Tibial nerve (tissue), 4 donors: ENCODE data around the gene TMPRSS11E. TPM values are rescaled to one million over a fixed set of nuclear protein-coding genes. Genes with fewer than 3 reads are reported as not detected.
"Not testable (repeated sequence)": the region's sequence is repeated elsewhere in the genome, so short reads cannot be mapped to it uniquely, and the experiment has no call there.

Experiments used
- DNase-seq, 2 donors: peaks; one replicate each; pipeline ENCODE4 v3.0.0-alpha.2; 2019; ENCODE audit warnings: low spot score in 2 of 2
- H3K27ac ChIP-seq, 4 donors: fragments of 200-600 bp; sonication (generic) in 3 of 4; one replicate each; pipeline ENCODE4 v1.5.1; 2017 to 2019; ENCODE audit warnings: mild to moderate bottlenecking in 1 of 4
- H3K27me3 ChIP-seq, 2 donors: fragments of 200-600 bp; sonication (generic) in 1 of 2; one replicate each; pipeline versions ENCODE4 v1.5.1 to v1.6.0; 2017 to 2019
- H3K36me3 ChIP-seq, 3 donors: fragments of 200-600 bp; sonication (generic); one replicate each; pipeline ENCODE4 v1.5.1; 2018 to 2019
- H3K4me1 ChIP-seq, 4 donors: fragments of 200-600 bp; sonication (generic) in 3 of 4; one replicate each; pipeline ENCODE4 v1.5.1; 2017 to 2019
- H3K4me3 ChIP-seq, 4 donors: fragments of 200-600 bp; sonication (generic) in 3 of 4; one replicate each; pipeline ENCODE4 v1.5.1; 2017 to 2019; ENCODE audit warnings: mild to moderate bottlenecking in 1 of 4, moderate library complexity in 1 of 4
- H3K9me3 ChIP-seq, 4 donors: fragments of 200-600 bp; sonication (generic) in 3 of 4; one replicate each; pipeline ENCODE4 v1.5.1; 2017 to 2019
- CTCF ChIP-seq, 5 experiments: fragments of 200-600 bp in 3 of 5; fragments of 450-650 bp in 2 of 5; sonication (generic) in 3 of 5; IDR thresholded peaks; one replicate each; pipeline ENCODE4 v1.5.1; 2016 to 2019; ENCODE audit warnings: antibody characterized with exemption in 5 of 5, mild to moderate bottlenecking in 3 of 5, moderate library complexity in 2 of 5
- EP300 ChIP-seq, 2 donors: sonication (generic); formaldehyde crosslinking; IDR thresholded peaks; one replicate each; pipeline ENCODE4 v1.6.1; 2017; ENCODE audit warnings: antibody characterized with exemption in 2 of 2, mild to moderate bottlenecking in 1 of 2
- POLR2A ChIP-seq, 2 donors: fragments of 450-650 bp; IDR thresholded peaks; one replicate each; pipeline ENCODE4 v1.6.1; 2017; ENCODE audit warnings: antibody characterized with exemption in 2 of 2, mild to moderate bottlenecking in 2 of 2, moderate library complexity in 2 of 2
- WGBS, 2 donors: methylation state at CpG; one replicate each; pipeline ENCODE4 v1.1.5; 2018; 5-methylcytosine and 5-hydroxymethylcytosine counted together
- total RNA-seq, 4 donors: library from RNA; depleted of rRNA; stranded (reverse); fragments of >200 nt; gene quantifications; one replicate each; pipeline ENCODE4 v1.1.0, GENCODE V29; 2016

TMPRSS11E gene
- total RNA-seq, 4 donors from 2014 or later = not detected

GRCh38 chr4:68498413-68499007, 51.2 kb downstream of the TMPRSS11E start:
- H3K9me3 ChIP-seq = no peaks in the 10 kb centered on the region
- DNase-seq = peak in 1 of 2 donors; percentile 50
- no peak overlapping the region for H3K27ac ChIP-seq
- H3K36me3 ChIP-seq = no peaks in the 10 kb centered on the region
- WGBS, 2 donors = 20% methylated on average over 5 of the region's 5 CpGs
- TF ChIP-seq EP300 (IDR thresholded peaks at IDR 0.05) = no peak
- no peak for TF ChIP-seq POLR2A (IDR thresholded peaks at IDR 0.05)
- TF ChIP-seq CTCF (IDR thresholded peaks at IDR 0.05) = peak; percentile 53 to 80 (median 65)
- H3K27me3 ChIP-seq = no peaks in the 10 kb centered on the region
- no peak overlapping the region for H3K4me3 ChIP-seq
- H3K4me1 ChIP-seq = no peaks in the 10 kb centered on the region

GRCh38 chr4:68499021-68499420, 51.8 kb downstream of the TMPRSS11E start:
- no peak overlapping the region for H3K27ac ChIP-seq
- H3K9me3 ChIP-seq = no peaks in the 10 kb centered on the region
- 58 to 75% methylated on average over 4 of the region's 4 CpGs for WGBS, 2 donors
- TF ChIP-seq EP300 (IDR thresholded peaks at IDR 0.05) (no peak), CTCF (IDR thresholded peaks at IDR 0.05) (no peak)
- H3K27me3 ChIP-seq = no peaks in the 10 kb centered on the region
- no peaks in the 10 kb centered on the region for H3K4me1 ChIP-seq
- DNase-seq = no peak
- no peak overlapping the region for H3K4me3 ChIP-seq
- no peaks in the 10 kb centered on the region for H3K36me3 ChIP-seq

DNA sequence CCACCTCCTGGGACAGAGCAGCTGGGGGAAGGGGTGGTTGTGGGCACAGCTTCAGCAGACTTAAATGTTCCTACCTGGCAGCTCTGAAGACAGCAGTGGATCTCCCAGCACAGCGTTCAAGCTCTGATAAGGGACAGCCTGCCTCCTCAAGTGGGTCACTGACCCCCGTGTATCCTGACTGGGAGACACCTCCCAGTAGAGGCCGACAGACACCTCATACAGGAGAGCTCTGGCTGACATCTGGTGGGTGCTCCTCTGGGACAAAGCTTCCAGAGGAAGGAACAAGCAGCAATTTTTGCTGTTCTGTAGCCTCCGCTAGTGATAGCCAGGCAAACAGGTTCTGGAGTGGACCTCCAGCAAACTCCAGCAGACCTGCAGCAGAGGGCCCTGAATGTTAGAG, 56.2 kb downstream of the TMPRSS11E start:
- H3K27ac ChIP-seq, H3K9me3 ChIP-seq, DNase-seq, H3K4me3 ChIP-seq, H3K27me3 ChIP-seq, H3K4me1 ChIP-seq, H3K36me3 ChIP-seq: not testable (repeated sequence)
- 79 to 85% methylated on average over 4 of the region's 4 CpGs for WGBS, 2 donors

DNA sequence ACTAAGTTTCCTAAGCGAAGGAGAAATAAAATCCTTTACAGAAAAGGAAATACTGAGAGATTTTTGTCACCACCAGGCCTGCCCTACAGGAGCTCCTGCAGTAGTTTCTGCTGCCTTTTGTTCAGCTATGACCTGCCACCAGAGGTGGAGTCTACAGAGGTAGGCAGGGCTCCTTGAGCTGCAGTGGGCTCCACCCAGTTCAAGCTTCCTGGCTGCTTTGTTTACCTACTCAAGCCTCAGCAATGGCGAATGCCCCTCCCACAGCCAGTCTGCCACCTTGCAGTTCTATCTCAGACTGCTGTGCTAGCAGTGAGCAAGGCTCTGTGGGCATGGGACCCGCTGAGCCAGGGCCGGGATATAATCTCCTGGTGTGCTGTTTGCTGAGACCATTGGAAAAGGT, 57.6 kb downstream of the TMPRSS11E start:
- 96 to 98% methylated on average over 3 to 4 of the region's 4 CpGs for WGBS, 2 donors
- not testable (repeated sequence) for H3K27ac ChIP-seq, H3K4me1 ChIP-seq, H3K9me3 ChIP-seq, H3K4me3 ChIP-seq, H3K27me3 ChIP-seq, H3K36me3 ChIP-seq, DNase-seq

- not testable (repeated sequence) for H3K4me3 ChIP-seq, H3K27me3 ChIP-seq, DNase-seq, H3K4me1 ChIP-seq, H3K27ac ChIP-seq, H3K9me3 ChIP-seq, H3K36me3 ChIP-seq
- 92 to 94% methylated on average over 1 of the region's 1 CpG for WGBS, 2 donors
Measured at GRCh38 chr4:68505452-68505851, 58.2 kb downstream of the TMPRSS11E start.

DNA sequence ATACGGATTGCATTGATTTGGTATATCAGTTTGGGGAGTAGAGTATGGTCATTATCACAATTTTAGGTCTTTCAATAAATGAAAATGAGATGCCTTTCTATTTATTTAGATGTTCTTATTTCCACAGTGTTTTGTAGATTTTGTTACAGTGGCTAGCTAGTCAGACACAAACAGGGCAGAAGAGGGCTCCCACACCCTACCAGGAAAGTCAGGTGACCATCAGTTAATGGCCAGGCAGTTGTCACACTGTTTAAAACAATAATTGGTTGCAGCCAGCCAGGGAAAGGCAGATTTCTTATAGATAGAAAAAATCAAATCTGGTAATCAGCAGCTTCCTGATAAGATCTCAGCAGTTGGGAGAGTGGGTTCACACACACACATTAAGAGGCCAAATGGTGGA, 71.6 kb downstream of the TMPRSS11E start:
- Histone ChIP-seq H3K36me3 (no peaks in the 10 kb centered on the region), H3K4me3 (no peak overlapping the region), H3K27ac (no peak overlapping the region), H3K4me1 (no peaks in the 10 kb centered on the region), H3K9me3 (no peaks in the 10 kb centered on the region), H3K27me3 (no peaks in the 10 kb centered on the region)
- WGBS, 2 donors = 84 to 85% methylated on average over 1 of the region's 1 CpG
- no peak for TF ChIP-seq EP300 (IDR thresholded peaks at IDR 0.05)
- TF ChIP-seq POLR2A (IDR thresholded peaks at IDR 0.05) = no peak
- no peak for TF ChIP-seq CTCF (IDR thresholded peaks at IDR 0.05)
- DNase-seq = no peak

DNA sequence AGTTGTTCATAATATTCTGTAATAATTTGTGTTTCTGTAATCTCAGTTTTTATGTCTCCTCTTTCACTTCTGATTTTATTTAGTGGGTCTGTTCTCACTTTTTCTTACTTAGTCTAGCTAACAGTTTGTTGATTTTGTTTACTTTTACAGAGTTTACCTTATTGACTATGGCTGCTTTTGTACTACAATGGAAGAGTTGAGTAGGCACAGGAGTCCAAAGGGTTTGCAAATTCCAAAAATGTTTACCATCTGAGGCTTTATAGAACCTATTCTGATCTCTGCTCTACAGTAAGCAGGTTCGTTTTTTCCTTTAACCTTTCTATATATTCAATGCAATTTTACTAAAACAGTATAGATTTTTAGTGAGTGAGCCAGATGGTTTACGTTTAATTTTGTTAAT, 73.7 kb downstream of the TMPRSS11E start:
- no peaks in the 10 kb centered on the region for H3K27me3 ChIP-seq
- H3K4me1 ChIP-seq = no peaks in the 10 kb centered on the region
- H3K9me3 ChIP-seq = no peaks in the 10 kb centered on the region
- TF ChIP-seq POLR2A (IDR thresholded peaks at IDR 0.05) (no peak), CTCF (IDR thresholded peaks at IDR 0.05) (no peak), EP300 (IDR thresholded peaks at IDR 0.05) (no peak)
- no peak overlapping the region for H3K27ac ChIP-seq
- no peaks in the 10 kb centered on the region for H3K36me3 ChIP-seq
- no peak overlapping the region for H3K4me3 ChIP-seq
- 68 to 70% methylated on average over 2 of the region's 2 CpGs for WGBS, 2 donors
- DNase-seq = no peak

DNA sequence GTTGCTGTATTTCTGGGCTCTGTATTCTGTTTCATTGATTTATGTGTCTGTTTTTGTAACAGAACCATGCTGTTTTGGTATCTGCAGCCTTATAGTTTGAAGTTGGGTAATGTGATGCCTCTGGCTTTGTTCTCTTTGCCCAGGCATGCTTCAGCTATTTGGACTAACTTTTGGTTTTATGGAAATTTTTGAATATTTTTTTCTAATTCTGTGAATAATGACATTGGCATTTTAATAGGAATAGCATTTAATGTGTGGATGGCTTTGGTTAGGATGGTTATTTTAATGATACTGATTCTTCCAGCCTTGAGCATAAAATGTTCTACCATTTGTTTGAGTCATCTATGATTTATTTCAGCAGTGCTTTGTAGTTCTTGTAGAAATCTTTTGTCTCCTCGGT, 75.0 kb downstream of the TMPRSS11E start:
- WGBS, 2 donors = 72 to 86% methylated on average over 1 of the region's 1 CpG
- DNase-seq = not testable (repeated sequence)

More for the DNA sequence above, 75.0 kb downstream of the TMPRSS11E start:
- not testable (repeated sequence) for H3K27me3 ChIP-seq, H3K4me3 ChIP-seq, H3K27ac ChIP-seq, H3K36me3 ChIP-seq, H3K9me3 ChIP-seq, H3K4me1 ChIP-seq
